ENCODE data around the gene PDE4B. TPM values are rescaled to one million over a fixed set of nuclear protein-coding genes. Genes with fewer than 3 reads are reported as not detected.

PDE4B gene
- polyA plus RNA-seq, 1 donor (not counting 4 experiments of a cell fraction or from before 2014, with no cell fraction given), result 0.29 TPM

DNA sequence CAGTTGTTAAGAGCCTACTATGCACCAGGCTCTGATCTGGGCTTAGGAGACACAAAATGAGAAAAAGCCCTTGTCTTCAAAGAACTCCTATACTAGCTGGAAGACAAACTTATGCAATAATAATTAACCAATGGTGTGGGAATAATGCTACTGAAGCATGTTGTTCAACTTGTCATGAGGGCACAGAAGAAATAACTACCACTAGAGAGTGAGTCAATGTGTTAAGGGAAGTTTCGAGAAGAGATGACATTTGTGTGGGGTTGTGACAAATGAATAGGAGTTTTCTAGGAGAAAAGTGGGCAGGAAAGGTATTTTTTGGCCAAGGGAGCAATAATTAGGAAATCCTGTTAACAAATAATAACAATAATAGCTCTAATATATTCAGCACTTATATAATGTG, 205.0 kb downstream of the PDE4B start:
- H3K9me3 ChIP-seq (ENCODE audit: control insufficient read depth, low read depth, low read length), result no peaks in the 10 kb centered on the region
- no peak for DNase-seq (ENCODE audit: low read depth, low spot score)
- H3K36me3 ChIP-seq (ENCODE audit: control insufficient read depth in 2 of 2, extremely low read depth in 1 of 2, insufficient read depth in 2 of 2, low read length in 2 of 2), result no peaks in the 10 kb centered on the region
- TF ChIP-seq EZH2 (IDR thresholded peaks at IDR 0.05; ENCODE audit: low read length), result no peak
- TF ChIP-seq, protein P1, sequence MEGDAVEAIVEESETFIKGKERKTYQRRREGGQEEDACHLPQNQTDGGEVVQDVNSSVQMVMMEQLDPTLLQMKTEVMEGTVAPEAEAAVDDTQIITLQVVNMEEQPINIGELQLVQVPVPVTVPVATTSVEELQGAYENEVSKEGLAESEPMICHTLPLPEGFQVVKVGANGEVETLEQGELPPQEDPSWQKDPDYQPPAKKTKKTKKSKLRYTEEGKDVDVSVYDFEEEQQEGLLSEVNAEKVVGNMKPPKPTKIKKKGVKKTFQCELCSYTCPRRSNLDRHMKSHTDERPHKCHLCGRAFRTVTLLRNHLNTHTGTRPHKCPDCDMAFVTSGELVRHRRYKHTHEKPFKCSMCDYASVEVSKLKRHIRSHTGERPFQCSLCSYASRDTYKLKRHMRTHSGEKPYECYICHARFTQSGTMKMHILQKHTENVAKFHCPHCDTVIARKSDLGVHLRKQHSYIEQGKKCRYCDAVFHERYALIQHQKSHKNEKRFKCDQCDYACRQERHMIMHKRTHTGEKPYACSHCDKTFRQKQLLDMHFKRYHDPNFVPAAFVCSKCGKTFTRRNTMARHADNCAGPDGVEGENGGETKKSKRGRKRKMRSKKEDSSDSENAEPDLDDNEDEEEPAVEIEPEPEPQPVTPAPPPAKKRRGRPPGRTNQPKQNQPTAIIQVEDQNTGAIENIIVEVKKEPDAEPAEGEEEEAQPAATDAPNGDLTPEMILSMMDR (optimal IDR thresholded peaks at IDR 0.05 in 1 of 3, IDR thresholded peaks at IDR 0.05 in 1 of 3, conservative IDR thresholded peaks at IDR 0.05 in 1 of 3; ENCODE audit: extremely low read depth in 1 of 3, insufficient read depth in 2 of 3, low read length in 3 of 3), result no peak
- no peaks in the 10 kb centered on the region for H3K4me1 ChIP-seq (ENCODE audit: control insufficient read depth, extremely low read depth, insufficient read depth, low read length)
- H4K20me1 ChIP-seq (ENCODE audit: control insufficient read depth, extremely low read depth, insufficient read depth, low read length), result no peaks in the 10 kb centered on the region
- H3K27me3 ChIP-seq (ENCODE audit: control insufficient read depth, extremely low read depth, insufficient read depth, low read length), result no peaks in the 10 kb centered on the region
- no peak overlapping the region for H2AFZ ChIP-seq (ENCODE audit: control insufficient read depth, low read length)
- FAIRE-seq, result no peak
- H3K27ac ChIP-seq (ENCODE audit: control insufficient read depth, insufficient read depth, low read length), result no peak overlapping the region
- no peak overlapping the region for H3K9ac ChIP-seq (ENCODE audit: control insufficient read depth, extremely low read depth, insufficient read depth, low read length)
- no peaks in the 10 kb centered on the region for H3K79me2 ChIP-seq (ENCODE audit: control insufficient read depth, insufficient read depth, low read length)
- dilution Hi-C loops (cut with MboI; ENCODE audit: extremely low pct_ligation_motif_present, low sequenced_read_pairs), result loop anchor here (25.0 kb wide), 1 partner anchor 240 kb away; no protein-coding TSS in a partner anchor
- no peak overlapping the region for H3K4me3 ChIP-seq (ENCODE audit: control insufficient read depth in 2 of 3, extremely low read depth in 1 of 3, insufficient read depth in 2 of 3, low read depth in 1 of 3, low read length in 3 of 3)
- no peak overlapping the region for H3K4me2 ChIP-seq (ENCODE audit: control insufficient read depth, extremely low read depth, insufficient read depth, low read depth, low read length)
- H3K9me1 ChIP-seq (ENCODE audit: control insufficient read depth, extremely low read depth, insufficient read depth, low read length), result no peaks in the 10 kb centered on the region

DNA sequence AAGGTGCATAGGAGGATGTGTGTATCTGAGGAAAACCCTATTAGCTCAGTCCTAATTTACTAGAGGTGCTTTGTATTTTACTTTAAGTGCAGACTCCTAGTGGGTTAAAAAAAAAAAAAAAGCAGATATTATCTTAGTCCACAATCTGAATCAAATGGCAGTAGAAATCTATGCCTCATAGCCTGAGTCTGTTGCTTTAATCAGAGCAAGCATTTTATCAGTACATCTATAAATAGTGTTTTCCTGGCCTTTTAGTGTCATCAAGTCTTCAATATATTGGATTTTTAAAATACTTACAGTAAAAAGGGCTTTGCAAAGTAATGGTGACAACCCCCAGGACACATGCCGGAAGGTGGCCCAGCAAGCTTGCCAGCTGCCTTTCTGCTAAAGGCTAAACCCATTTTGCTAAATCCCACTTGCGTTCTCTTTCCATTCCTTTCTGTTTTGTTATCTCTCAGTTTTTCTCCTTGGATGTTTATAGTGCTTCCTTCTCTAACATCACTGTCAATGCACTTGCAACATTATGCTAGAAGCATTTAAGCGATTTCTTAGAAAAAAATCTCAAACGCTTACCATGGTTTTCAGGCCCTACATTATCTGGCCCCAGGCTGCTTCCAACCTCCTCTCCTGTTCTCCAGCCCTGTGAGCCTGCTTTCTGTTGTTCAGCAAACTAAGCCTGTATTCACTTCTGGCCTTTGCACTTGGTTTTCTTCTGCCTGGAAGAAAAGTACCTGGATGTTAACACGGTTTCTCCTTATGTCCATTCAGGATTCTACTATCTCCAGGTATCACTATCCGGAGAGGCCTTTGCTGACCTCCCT, 206.3 kb downstream of the PDE4B start:
- no peaks in the 10 kb centered on the region for H4K20me1 ChIP-seq (ENCODE audit: control insufficient read depth, extremely low read depth, insufficient read depth, low read length)
- no peak for FAIRE-seq
- H3K9me1 ChIP-seq (ENCODE audit: control insufficient read depth, extremely low read depth, insufficient read depth, low read length), result no peaks in the 10 kb centered on the region
- no peaks in the 10 kb centered on the region for H3K27me3 ChIP-seq (ENCODE audit: control insufficient read depth, extremely low read depth, insufficient read depth, low read length)
- no peak overlapping the region for H3K9ac ChIP-seq (ENCODE audit: control insufficient read depth, extremely low read depth, insufficient read depth, low read length)
- H3K36me3 ChIP-seq (ENCODE audit: control insufficient read depth in 2 of 2, extremely low read depth in 1 of 2, insufficient read depth in 2 of 2, low read length in 2 of 2), result no peaks in the 10 kb centered on the region
- H3K4me1 ChIP-seq (ENCODE audit: control insufficient read depth, extremely low read depth, insufficient read depth, low read length), result no peaks in the 10 kb centered on the region
- H3K4me3 ChIP-seq (ENCODE audit: control insufficient read depth in 2 of 3, extremely low read depth in 1 of 3, insufficient read depth in 2 of 3, low read depth in 1 of 3, low read length in 3 of 3), result no peak overlapping the region
- dilution Hi-C loops (cut with MboI; ENCODE audit: extremely low pct_ligation_motif_present, low sequenced_read_pairs), result loop anchor here (25.0 kb wide), 1 partner anchor 238 kb away; no protein-coding TSS in a partner anchor
- H2AFZ ChIP-seq (ENCODE audit: control insufficient read depth, low read length), result no peak overlapping the region
- H3K79me2 ChIP-seq (ENCODE audit: control insufficient read depth, insufficient read depth, low read length), result no peaks in the 10 kb centered on the region
- no peak for TF ChIP-seq EZH2 (IDR thresholded peaks at IDR 0.05; ENCODE audit: low read length)
- TF ChIP-seq, protein P1 (optimal IDR thresholded peaks at IDR 0.05 in 1 of 3, IDR thresholded peaks at IDR 0.05 in 1 of 3, conservative IDR thresholded peaks at IDR 0.05 in 1 of 3; ENCODE audit: extremely low read depth in 1 of 3, insufficient read depth in 2 of 3, low read length in 3 of 3), result no peak
- H3K27ac ChIP-seq (ENCODE audit: control insufficient read depth, insufficient read depth, low read length), result no peak overlapping the region
- DNase-seq (ENCODE audit: low read depth, low spot score), result no peak
- H3K9me3 ChIP-seq (ENCODE audit: control insufficient read depth, low read depth, low read length), result no peaks in the 10 kb centered on the region
- no peak overlapping the region for H3K4me2 ChIP-seq (ENCODE audit: control insufficient read depth, extremely low read depth, insufficient read depth, low read depth, low read length)

Measured in keratinocyte (primary cell).